ENCODE results near the gene HIPK3. TPM values are rescaled to one million over a fixed set of nuclear protein-coding genes. Genes with fewer than 3 reads are reported as not detected.
"Not testable (repeated sequence)": the region's sequence is repeated elsewhere in the genome, so short reads cannot be mapped to it uniquely, and the experiment has no call there.

HIPK3 gene
- total RNA-seq, 6 donors from 2014 or later = 63.9 to 149 (median 133) TPM

- no peak overlapping the region for H3K4me3 ChIP-seq
- H3K9me3 ChIP-seq = no peaks in the 10 kb centered on the region
- H3K27ac ChIP-seq = no peak overlapping the region
- DNase-seq = no peak
- H3K36me3 ChIP-seq = no peaks in the 10 kb centered on the region
- H3K4me1 ChIP-seq = peaks cover 0 to 6% (median 3%) of the 10 kb centered on the region in 4 donors
- ATAC-seq (ENCODE audit: low FRiP score in 2 of 2) = no peak
- TF ChIP-seq POLR2AphosphoS5 (IDR thresholded peaks at IDR 0.05) = no peak
- TF ChIP-seq EP300 (IDR thresholded peaks at IDR 0.05) = no peak
- H3K27me3 ChIP-seq = no peaks in the 10 kb centered on the region
Observed at GRCh38 chr11:33225371-33225770, 31.8 kb upstream of the HIPK3 start.

DNA sequence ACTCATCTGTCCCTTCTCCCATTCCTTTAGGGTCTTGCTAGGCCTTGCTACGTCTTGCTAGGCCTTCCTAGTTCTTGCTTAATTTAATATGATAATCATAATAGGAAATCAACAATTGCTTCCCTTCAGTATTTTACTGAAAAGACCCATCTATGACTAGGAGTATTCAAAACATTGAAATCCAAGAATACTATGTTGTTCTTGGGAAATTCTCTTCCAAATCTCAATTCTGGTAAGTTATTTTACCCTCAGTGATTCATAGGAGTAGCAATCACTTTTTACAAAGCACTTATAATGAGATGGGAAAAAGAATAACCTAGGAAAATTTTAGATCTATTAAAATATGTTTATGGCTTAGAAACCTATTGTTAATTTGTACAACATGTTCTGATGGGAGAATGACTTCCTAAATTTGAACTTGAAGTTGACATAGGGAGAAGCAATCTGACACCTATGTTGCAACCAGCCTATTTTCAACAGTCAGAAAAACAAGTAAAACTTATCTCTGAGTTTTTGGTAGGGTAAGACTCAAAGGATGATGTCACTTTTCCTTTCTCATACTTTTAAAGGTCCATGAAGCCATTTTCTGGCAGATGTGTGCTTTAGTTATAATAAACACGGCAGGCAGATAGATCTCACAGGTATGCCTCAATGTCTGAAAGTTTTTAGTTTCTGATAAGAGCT, 29.5 kb upstream of the HIPK3 start:
- WGBS, 2 donors = 81 to 86% methylated on average over 2 of the region's 2 CpGs
- Histone ChIP-seq H3K36me3 (no peaks in the 10 kb centered on the region), H3K4me1 (peaks cover 0 to 6% (median 3%) of the 10 kb centered on the region in 4 donors), H3K27me3 (no peaks in the 10 kb centered on the region), H3K9me3 (no peaks in the 10 kb centered on the region), H3K27ac (peak overlapping the region in 1 of 4 donors; percentile 16), H3K4me3 (no peak overlapping the region)
- DNase-seq (no peak), ATAC-seq (ENCODE audit: low FRiP score in 2 of 2) (peak in 1 of 2 donors; percentile 66)
- no peak for TF ChIP-seq POLR2AphosphoS5 (IDR thresholded peaks at IDR 0.05)
- TF ChIP-seq, protein P1, sequence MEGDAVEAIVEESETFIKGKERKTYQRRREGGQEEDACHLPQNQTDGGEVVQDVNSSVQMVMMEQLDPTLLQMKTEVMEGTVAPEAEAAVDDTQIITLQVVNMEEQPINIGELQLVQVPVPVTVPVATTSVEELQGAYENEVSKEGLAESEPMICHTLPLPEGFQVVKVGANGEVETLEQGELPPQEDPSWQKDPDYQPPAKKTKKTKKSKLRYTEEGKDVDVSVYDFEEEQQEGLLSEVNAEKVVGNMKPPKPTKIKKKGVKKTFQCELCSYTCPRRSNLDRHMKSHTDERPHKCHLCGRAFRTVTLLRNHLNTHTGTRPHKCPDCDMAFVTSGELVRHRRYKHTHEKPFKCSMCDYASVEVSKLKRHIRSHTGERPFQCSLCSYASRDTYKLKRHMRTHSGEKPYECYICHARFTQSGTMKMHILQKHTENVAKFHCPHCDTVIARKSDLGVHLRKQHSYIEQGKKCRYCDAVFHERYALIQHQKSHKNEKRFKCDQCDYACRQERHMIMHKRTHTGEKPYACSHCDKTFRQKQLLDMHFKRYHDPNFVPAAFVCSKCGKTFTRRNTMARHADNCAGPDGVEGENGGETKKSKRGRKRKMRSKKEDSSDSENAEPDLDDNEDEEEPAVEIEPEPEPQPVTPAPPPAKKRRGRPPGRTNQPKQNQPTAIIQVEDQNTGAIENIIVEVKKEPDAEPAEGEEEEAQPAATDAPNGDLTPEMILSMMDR (IDR thresholded peaks at IDR 0.05) = no peak
- no peak for TF ChIP-seq EP300 (IDR thresholded peaks at IDR 0.05)

DNA sequence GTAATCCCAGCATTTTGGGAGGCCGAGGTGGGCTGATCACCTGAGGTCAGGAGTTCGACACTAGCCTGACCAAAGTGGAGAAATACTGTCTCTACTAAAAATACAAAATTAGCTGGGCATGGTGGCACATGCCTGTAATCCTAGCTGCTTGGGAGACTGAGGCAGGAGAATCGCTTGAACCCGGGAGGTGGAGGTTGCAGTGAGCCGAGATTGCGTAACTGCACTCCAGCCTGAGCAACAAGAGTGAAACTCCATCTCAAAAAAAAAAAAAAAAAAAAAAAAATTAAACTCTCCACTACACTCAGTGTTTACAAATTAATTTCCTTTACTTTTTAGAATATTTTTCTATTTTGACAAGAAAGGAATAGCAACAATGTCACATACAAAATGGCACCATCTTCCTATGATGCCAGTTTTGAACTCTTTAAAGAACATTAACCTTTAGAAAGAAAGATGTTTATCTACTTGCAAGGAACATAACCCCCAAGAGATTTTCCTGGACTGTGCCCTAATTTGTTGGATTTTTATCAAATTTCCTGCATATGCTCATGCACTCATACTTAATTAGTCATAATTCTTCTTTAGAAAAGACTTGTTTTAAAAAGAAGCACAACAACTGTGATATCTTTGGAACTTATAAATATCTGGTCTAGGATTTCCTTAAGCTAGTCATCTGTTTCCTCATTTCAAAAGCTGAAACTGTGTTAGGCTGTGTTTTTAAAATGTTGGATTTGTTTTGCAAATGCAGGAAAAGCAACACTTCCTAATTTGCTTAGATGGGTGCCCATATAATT, 22.6 kb upstream of the HIPK3 start:
- ATAC-seq (ENCODE audit: low FRiP score in 2 of 2) (no peak), DNase-seq (no peak)
- Histone ChIP-seq H3K27me3 (no peaks in the 10 kb centered on the region), H3K27ac (peak overlapping the region in 1 of 4 donors; percentile 38), H3K4me3 (no peak overlapping the region), H3K4me1 (peaks cover 4 to 8% (median 7%) of the 10 kb centered on the region in 4 donors), H3K36me3 (no peaks in the 10 kb centered on the region), H3K9me3 (no peaks in the 10 kb centered on the region)
- TF ChIP-seq POLR2AphosphoS5 (IDR thresholded peaks at IDR 0.05) = no peak
- TF ChIP-seq POLR2A (IDR thresholded peaks at IDR 0.05) = no peak
- TF ChIP-seq, protein P1 (IDR thresholded peaks at IDR 0.05) = no peak
- no peak for TF ChIP-seq EP300 (IDR thresholded peaks at IDR 0.05)
- WGBS, 2 donors = 50 to 60% methylated on average over 6 of the region's 6 CpGs

DNA sequence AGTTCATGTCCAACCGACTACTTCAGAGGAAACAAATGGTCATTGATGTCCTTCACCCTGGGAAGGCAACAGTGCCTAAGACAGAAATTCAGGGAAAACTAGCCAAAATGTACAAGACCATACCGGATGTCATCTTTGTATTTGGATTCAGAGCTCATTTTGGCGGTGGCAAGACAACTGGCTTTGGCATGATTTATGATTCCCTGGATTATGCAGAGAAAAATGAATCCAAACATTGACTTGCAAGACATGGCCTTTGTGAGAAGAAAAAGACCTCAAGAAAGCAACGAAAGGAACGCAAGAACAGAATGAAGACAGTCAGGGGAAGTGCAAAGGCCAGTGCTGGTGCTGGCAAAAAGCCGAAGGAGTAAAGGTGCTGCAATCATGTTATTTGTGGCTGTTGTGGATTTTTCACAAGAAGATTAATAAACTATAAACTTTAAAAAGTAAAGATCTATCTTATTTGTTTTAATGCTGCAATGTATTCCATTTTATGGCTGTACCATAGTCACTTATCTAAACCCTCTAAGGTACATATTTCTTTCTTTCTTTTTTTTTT, 20.1 kb upstream of the HIPK3 start:
- ATAC-seq (ENCODE audit: low FRiP score in 2 of 2) = no peak
- 74 to 78% methylated on average over 6 of the region's 6 CpGs for WGBS, 2 donors
- no peak overlapping the region for H3K4me3 ChIP-seq
- H3K4me1 ChIP-seq = peaks cover 4 to 8% (median 7%) of the 10 kb centered on the region in 4 donors
- no peaks in the 10 kb centered on the region for H3K36me3 ChIP-seq
- TF ChIP-seq EP300 (IDR thresholded peaks at IDR 0.05) (no peak), POLR2AphosphoS5 (IDR thresholded peaks at IDR 0.05) (no peak), POLR2A (IDR thresholded peaks at IDR 0.05) (no peak)
- TF ChIP-seq, protein P1 (IDR thresholded peaks at IDR 0.05) = no peak
- no peak for DNase-seq
- H3K27me3 ChIP-seq = no peaks in the 10 kb centered on the region
- H3K27ac ChIP-seq = no peak overlapping the region
- H3K9me3 ChIP-seq = no peaks in the 10 kb centered on the region

GRCh38 chr11:33242575-33242974, 14.6 kb upstream of the HIPK3 start:
- TF ChIP-seq, protein P1 (IDR thresholded peaks at IDR 0.05) = no peak
- TF ChIP-seq POLR2AphosphoS5 (IDR thresholded peaks at IDR 0.05) (no peak), EP300 (IDR thresholded peaks at IDR 0.05) (no peak), POLR2A (IDR thresholded peaks at IDR 0.05) (no peak)
- no peaks in the 10 kb centered on the region for H3K27me3 ChIP-seq
- no peaks in the 10 kb centered on the region for H3K4me1 ChIP-seq
- no peak overlapping the region for H3K27ac ChIP-seq
- H3K36me3 ChIP-seq = no peaks in the 10 kb centered on the region
- H3K9me3 ChIP-seq = no peaks in the 10 kb centered on the region
- WGBS, 2 donors = 81 to 99% methylated on average over 2 of the region's 2 CpGs
- DNase-seq = no peak
- no peak for ATAC-seq (ENCODE audit: low FRiP score in 2 of 2)
- no peak overlapping the region for H3K4me3 ChIP-seq

- H3K9me3 ChIP-seq; ATAC-seq (ENCODE audit: low FRiP score in 2 of 2); H3K36me3 ChIP-seq; H3K27ac ChIP-seq; H3K4me1 ChIP-seq; H3K27me3 ChIP-seq; H3K4me3 ChIP-seq: not testable (repeated sequence)
- 80 to 88% methylated on average over 1 to 16 of the region's 35 CpGs for WGBS, 2 donors
- DNase-seq = peak in 1 of 2 donors; percentile 77
Observed at GRCh38 chr11:33243654-33244053, 13.5 kb upstream of the HIPK3 start.
